Hematopoietic multipotent progenitor cell (in vitro differentiated cells): Measurements from ENCODE around the gene ABCA9. TPM values are rescaled to one million over a fixed set of nuclear protein-coding genes. Genes with fewer than 3 reads are reported as not detected.
A peak's percentile ranks its signal among the peaks of the same experiment; 100 is the strongest.
"Not testable (repeated sequence)": the region's sequence is repeated elsewhere in the genome, so short reads cannot be mapped to it uniquely, and the experiment has no call there.

ENCODE experiments used
- DNase-seq, 3 donors: peaks; one replicate each; pipeline ENCODE4 v3.0.0-alpha.2; 2011 to 2015; ENCODE audit warnings: low read depth in 2 of 3, low spot score in 2 of 3
- total RNA-seq: library from RNA; depleted of rRNA; stranded (reverse); fragments of >200 nt; gene quantifications from one replicate; pipeline ENCODE4 v1.2.3, GENCODE V29; 2012

ABCA9 gene
- total RNA-seq, 1 donor, result under 0.01 TPM

DNA sequence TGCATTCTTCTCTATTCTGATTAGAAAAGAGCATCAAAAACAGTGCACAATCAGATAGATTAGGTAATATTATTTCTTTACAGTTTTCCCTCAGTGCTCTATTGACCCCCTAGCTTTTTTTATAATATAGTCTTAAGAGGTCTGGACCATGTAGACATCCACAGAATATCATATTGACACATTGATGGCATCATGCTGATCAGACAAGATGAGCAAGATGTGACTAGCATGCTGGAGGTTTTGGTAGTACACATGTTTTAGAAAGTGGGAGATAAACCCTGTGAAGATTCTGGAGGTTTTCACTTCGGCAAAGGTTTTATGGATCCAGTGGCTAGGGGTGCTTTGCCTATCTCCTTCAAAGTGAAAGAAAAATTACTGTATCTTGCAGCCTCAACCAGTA is 102.8 kb downstream of the ABCA9 start:
- no peak for DNase-seq

- no peak for DNase-seq
Measured at GRCh38 chr17:68955181-68955841, 105.4 kb downstream of the ABCA9 start, which contains the start of gene ABCA8. Gene ABCA8 (minus strand): TSS chr17:68955392. CDS start chr17:68942034, 13,358 bp downstream.

- DNase-seq, result no peak
Measured at GRCh38 chr17:68954146-68954896, 106.4 kb downstream of the ABCA9 start.

DNA sequence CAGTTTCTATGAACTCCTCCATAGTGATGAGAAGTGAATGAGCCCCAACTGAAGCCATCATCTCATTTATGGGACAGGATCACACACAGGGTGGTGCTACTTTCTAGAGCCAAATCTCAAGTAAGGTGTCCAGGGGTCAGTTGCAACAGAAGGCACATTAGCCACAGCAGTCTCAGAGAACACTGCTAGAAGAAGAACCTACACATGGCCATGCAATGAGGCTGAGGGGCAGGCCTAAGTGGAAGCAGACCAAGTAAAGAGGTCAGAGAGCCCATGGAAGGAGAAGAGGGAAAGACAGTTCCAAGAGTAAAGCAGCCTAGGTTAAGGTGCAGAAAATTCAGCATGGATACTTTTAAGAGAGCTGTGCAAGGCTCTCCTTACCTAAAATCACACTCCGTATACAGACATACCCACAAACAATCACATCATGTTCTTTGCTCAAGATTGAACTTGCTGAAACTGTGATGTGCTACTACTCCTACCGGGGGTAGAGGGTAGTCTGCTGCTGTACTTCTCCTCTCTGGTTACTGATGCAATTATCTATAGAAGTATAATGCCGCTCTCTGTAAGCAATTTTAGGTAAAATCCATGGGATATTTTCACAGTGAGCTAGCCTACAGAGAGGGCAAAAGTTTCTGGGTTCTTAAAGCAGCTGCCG is 107.3 kb downstream of the ABCA9 start:
- no peak for DNase-seq

GRCh38 chr17:68950725-68951124 is 110.0 kb downstream of the ABCA9 start:
- no peak for DNase-seq

DNA sequence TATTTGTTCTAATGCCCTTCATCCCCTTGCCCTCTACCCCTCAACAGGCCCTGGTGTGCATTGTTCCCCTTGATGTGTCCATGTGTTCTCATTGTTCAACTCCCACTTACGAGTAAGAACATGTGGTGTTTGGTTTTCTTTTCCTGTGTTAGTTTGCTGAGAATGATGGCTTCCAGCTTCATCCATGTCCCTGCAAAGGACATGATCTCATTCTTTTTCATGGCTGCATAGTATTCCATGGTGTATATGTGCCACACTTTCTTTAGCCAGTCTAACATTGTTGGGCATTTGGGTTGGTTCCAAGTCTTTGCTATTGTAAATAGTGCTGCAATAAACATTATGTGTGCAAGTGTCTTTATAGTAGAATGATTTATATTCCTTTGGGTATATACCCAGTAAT is 112.9 kb downstream of the ABCA9 start:
- DNase-seq, result not testable (repeated sequence)

GRCh38 chr17:68944435-68945035 is 116.2 kb downstream of the ABCA9 start:
- peak in 1 of 3 donors; percentile 4 for DNase-seq

DNA sequence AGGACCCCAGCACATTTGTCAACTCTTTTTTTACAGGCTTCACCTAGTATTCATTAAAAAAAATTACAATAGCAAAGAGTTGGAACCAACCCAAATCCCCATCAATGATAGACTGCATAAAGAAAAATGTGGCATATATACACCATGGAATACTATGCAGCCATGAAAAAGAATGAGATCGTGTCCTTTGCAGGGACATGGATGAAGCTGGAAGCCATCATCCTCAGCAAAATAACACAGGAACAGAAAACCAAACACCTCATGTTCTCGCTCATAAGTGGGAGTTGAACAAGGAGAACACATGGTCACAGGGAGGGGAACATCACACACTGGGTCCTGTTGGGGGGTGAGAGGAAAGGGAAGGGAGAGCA is 116.9 kb downstream of the ABCA9 start:
- not testable (repeated sequence) for DNase-seq

GRCh38 chr17:68943123-68943811 is 117.5 kb downstream of the ABCA9 start:
- DNase-seq, result no peak

GRCh38 chr17:68942389-68942788 is 118.3 kb downstream of the ABCA9 start:
- no peak for DNase-seq

- DNase-seq, result no peak
Measured at GRCh38 chr17:68941761-68942160, 119.0 kb downstream of the ABCA9 start.

- DNase-seq, result no peak
Measured at GRCh38 chr17:68939195-68939594, 121.5 kb downstream of the ABCA9 start.

DNA sequence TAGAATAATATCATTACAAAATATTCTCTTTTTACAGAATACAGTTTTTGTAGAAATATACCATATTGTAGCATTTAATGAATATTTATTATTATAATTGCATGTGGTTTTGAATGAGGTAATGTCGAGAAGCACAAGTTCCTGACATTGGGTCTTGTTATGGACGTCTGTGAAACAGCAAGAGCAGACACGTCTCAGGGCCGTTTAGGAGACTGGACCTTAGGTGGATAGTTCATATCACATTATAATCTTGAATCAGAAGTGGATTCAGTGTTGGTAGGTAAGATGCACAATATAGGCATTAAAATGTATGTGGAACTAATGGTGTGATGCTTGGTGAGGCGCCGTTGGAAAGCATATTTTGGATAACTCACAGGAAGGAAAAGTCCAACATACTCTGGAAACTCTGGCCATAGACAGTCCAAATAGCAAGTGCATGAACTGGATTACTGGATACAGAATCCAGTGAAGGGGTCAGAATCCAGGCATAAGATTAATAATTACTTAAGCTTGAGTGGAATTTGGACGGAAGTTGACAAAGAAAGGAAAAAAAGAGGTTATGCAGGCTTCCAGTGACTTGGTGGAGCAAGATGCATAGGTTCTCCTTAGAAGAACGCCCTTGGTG is 122.7 kb downstream of the ABCA9 start:
- DNase-seq, result no peak

DNA sequence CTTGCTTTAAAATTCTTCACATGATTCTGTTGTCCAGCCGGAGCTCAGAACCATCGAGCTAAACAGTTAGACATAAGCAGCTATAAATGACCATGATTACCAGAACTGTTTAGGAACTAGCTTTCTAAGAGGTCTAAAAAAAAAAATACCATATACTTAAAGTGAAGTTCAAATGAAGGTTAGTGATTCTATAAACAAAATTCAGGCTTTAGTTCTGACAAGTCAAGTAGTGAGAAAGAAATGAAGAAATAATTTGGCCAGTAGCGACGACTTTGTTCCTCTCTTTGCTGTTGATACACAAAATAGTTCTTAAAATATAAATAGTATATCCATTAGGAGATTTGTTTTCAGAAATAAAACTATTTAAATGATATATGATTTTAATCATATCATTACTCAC is 133.2 kb downstream of the ABCA9 start:
- DNase-seq, result no peak

DNA sequence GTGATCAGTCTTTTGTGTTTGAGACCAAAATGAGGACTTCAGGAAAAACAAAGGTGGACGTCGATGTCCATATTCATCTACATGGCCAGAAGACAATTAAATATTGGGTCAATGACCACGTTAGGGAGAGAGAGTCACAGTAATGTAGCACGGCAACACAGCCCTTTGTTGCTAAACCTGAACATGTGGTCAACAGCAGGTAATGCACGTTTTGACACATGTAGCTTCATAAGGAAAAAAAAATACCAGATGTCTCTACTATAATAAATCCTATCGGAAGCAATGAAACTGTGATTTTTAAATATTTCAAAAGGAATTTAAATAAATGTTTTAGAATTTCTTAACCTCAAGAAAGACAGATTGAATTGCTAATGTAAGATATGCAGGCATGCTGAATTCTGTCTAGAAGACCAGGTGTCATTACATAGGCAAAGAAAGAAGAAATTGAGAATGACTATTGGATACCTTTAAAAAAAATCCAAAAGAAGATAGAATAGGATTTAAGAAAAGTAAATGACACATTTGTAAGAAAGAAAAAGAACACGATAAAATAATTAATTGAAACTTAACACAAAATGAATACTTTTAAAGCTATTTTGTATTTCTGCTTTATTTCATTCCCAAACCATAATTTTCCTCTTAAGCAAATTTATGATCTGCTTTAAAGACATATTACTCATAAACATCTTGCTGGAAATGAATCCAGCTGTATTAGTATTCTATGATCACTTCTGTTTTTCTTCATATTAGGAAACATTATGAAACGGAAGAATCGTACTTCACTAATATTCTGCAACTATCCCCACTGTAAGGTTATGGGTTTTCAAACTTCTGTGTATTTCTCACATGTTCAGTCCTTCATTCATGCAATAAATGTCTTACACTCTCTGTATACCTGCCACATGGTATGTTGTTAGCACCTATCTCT is 135.7 kb downstream of the ABCA9 start:
- no peak for DNase-seq
